Esophagus muscularis mucosa (tissue), 3 donors: Measurements from ENCODE around the gene TEAD3.

Experiments used
- EP300 ChIP-seq: sonication (generic); formaldehyde crosslinking; IDR thresholded peaks from one replicate; pipeline ENCODE4 v1.6.1; 2017; ENCODE audit warnings: antibody characterized with exemption
- TF ChIP-seq, protein P1 (sequence below), 3 experiments: fragments of 200-600 bp in 2 of 3; fragments of 450-650 bp in 1 of 3; sonication (generic) in 2 of 3; IDR thresholded peaks; one replicate each; pipeline ENCODE4 v1.5.1; 2017 to 2019; ENCODE audit warnings: antibody characterized with exemption in 3 of 3, mild to moderate bottlenecking in 2 of 3, moderate library complexity in 1 of 3

GRCh38 chr6:35493307-35493983, 3.4 kb downstream of the TEAD3 start:
- no peak for TF ChIP-seq EP300
- TF ChIP-seq, protein P1, sequence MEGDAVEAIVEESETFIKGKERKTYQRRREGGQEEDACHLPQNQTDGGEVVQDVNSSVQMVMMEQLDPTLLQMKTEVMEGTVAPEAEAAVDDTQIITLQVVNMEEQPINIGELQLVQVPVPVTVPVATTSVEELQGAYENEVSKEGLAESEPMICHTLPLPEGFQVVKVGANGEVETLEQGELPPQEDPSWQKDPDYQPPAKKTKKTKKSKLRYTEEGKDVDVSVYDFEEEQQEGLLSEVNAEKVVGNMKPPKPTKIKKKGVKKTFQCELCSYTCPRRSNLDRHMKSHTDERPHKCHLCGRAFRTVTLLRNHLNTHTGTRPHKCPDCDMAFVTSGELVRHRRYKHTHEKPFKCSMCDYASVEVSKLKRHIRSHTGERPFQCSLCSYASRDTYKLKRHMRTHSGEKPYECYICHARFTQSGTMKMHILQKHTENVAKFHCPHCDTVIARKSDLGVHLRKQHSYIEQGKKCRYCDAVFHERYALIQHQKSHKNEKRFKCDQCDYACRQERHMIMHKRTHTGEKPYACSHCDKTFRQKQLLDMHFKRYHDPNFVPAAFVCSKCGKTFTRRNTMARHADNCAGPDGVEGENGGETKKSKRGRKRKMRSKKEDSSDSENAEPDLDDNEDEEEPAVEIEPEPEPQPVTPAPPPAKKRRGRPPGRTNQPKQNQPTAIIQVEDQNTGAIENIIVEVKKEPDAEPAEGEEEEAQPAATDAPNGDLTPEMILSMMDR (IDR thresholded peaks at IDR 0.05), result no peak
